HS-27A (cell line): Measurements from ENCODE around the gene ACOD1.
"Not testable (repeated sequence)": the region's sequence is repeated elsewhere in the genome, so short reads cannot be mapped to it uniquely, and the experiment has no call there.

ENCODE experiments used
- DNase-seq: peaks from one replicate; pipeline ENCODE4 v3.0.0-alpha.2; 2012; ENCODE audit warnings: low read depth, missing footprints

Gene ACOD1

GRCh38 chr13:76948149-76948548 lies at the start of gene ACOD1:
ACOD1 (plus strand) TSS chr13:76948511; CDS start chr13:76948559, 48 bp downstream.
- DNase-seq = no peak

DNA sequence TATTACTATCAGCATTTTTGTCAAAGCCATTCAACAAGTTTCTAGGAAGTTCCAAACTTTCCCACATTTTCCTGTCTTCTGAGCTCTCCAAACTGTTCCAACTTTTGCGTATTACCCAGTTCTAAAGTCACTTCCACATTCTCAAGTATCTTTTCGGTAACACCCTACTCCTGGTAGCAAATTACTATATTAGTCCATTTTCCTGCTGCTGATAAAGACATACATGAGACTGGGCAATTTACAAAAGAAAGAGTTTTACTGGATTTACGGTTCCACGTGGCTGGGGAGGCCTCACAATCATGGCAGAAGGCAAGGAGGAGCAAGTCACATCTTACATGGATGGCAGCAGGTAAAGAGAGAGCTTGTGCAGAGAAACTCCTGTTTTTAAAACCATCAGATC lies 49.2 kb upstream of the ACOD1 start:
- DNase-seq = not testable (repeated sequence)

DNA sequence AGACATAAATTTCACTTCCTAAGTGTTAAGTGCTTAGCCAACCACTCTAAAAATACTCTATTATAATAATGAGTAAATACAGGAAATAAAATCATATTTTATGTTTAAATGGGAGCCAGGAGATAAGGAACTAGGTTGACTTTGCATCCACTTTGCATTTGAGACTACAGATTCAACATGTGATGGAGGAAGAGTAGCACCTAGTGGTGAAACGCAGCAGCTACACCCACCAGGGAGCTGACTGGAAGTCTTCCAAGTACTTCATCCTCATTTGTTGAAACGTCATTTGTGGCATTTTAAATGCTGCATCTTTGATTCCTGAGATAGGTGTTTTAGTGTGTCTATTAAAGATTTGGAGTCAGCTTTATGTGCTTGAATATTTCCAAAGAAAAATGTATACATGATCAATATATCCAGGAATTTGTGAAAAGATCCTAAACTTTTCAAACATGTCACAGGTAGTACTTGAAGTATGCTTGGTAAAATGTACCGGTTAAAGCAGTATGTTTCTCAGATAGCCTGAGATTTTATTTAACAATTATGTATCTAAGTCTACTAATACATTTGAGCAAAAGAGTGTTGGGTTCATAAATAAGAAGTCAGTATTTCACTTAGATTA lies 44.7 kb upstream of the ACOD1 start:
- no peak for DNase-seq

DNA sequence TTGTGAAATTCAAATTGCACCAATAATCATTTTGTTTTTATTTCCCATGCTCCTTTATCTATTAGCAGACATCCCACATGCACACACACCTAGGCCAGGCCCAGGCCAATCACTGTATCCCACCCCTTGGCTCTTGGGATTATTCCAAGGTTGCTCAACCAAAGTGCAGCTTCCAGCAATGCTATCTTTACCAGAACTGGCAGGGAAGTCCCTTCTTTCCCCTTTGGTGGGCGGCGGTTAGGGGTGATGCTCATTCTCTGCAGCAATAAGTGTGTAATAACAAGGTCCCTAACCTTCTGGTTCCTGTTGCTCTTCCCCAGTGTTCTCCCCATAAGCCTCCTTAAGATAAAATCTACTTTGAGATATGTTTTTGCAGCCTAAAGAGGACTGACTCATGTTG lies 43.8 kb upstream of the ACOD1 start:
- no peak for DNase-seq

DNA sequence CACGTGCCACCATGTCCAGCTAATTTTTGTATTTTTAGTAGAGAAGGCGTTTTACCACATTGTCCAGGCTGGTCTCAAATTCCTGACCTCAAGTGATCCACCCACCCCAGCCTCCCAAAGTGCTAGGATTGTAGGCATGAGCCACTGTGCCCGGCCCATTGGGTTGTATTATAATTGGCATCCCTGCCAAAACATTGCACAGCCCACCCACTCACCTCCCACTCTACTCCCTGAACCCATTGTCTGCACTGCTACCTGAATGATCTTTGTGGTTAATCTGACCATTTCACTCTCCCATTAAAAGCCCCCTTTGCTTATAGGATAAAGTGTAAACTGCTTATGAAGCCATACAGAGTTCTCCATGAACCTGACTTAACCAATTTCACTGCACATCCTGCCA lies 35.8 kb upstream of the ACOD1 start:
- DNase-seq = no peak

- DNase-seq = no peak
Observed at GRCh38 chr13:76913898-76914297, 34.4 kb upstream of the ACOD1 start.

DNA sequence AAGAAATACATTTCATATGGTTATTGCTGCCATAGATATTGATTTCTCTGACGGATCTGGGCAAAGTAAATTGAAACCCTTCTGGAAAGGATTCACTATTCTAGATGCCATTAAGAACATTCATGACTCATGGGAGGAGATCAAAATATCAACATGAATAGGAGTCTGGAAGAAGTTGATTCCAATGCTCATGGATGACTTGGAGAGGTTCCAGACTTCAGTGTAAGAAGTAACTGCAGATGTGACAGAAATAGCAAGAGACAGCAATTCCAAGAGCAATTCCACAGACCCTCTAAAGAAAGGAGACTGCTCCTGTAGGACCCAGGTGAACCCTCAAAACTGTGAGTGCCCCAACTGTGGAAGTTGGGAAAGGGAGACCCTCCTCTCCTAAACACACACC lies 31.2 kb upstream of the ACOD1 start:
- no peak for DNase-seq

DNA sequence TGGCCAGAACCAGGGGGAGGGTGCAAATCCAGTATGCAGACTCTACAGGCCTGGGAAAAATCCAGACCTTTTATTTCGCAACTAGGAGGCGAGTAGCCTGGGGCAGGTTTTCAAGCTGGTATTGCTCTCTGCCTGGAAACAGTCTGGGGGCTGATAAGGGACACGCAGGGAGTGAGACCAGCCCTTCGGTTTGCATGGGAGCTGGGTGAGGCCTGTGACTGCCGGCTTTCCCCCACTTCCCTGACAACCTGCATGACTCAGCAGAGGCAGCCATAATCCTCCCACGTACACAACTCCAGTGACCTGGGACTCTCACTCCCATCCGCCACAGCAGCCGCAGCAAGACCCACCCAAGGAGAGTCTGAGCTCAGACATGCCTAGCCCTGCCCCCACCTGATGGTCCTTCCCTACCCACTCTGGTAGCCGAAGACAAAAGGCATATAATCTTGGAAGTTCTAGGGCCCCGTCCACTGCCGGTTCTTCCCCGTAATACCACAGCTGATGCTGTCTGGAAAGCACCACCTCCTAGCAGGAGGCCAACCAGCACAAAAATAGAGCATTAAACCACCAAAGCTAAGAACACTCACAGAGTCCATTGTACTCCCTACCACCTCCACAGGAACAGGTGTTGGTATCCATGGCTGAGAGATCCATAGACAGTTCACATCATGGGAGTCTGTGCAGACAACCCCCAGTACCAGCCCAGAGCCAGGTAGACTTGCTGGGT lies 30.4 kb upstream of the ACOD1 start:
- not testable (repeated sequence) for DNase-seq

- no peak for DNase-seq
Observed at GRCh38 chr13:76921516-76921915, 26.8 kb upstream of the ACOD1 start.

DNA sequence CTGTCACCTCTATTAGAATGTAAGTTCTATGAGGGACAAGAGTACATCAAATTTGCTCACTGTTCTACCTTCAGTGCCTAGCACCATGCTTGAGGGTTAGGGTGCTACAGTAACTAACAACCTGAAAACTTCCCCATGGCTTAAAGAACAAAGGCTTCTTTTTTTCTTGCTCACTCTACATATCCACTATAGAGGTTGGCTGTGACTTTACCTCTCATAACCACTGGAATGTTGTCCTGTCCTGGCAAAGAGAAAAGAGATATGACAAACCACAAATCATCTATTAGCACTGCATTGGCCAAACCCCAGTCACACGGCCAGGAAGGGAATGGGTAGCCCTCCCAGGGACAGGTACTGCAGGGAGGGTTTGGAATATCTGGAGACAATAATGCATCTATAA lies 23.2 kb upstream of the ACOD1 start:
- DNase-seq = no peak

DNA sequence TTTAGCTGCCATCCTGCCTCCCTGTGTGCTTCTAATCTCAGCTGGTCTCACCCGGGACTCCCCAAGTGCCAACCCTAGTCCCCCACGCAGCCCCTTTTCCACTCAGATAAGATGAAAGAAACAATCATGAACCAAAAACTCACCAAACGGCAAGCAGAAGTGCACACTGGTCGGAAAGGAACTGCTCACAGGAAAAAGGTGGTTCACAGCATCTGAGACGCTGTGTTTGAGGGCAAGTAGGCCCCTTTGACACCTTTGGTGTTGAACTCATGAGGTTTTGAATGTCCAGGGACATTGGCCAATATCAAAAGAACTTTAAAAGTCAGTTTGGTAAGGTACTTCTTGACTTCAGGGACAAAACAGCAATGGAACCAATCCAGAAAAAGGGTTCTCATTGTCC lies 20.4 kb upstream of the ACOD1 start:
- no peak for DNase-seq

GRCh38 chr13:76928456-76928855 lies 19.9 kb upstream of the ACOD1 start:
- DNase-seq = no peak

DNA sequence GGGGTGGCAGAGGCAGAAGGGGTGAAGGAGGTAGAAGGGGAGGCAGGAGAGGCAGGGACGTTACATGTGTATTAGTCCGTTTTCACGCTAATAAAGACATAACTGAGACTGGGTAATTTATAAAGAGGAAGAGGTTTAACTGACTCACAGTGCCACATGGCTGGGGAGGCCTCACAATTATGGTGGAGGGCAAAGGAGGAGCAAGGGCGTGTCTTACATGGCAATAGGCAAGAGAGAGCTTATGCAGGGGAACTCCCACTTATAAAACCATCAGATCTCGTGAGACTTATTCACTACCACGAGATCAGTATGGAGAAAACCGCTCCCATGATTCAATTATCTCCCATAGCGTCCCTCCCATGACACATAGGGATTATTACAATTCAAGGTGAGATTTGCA lies 19.0 kb upstream of the ACOD1 start:
- no peak for DNase-seq

DNA sequence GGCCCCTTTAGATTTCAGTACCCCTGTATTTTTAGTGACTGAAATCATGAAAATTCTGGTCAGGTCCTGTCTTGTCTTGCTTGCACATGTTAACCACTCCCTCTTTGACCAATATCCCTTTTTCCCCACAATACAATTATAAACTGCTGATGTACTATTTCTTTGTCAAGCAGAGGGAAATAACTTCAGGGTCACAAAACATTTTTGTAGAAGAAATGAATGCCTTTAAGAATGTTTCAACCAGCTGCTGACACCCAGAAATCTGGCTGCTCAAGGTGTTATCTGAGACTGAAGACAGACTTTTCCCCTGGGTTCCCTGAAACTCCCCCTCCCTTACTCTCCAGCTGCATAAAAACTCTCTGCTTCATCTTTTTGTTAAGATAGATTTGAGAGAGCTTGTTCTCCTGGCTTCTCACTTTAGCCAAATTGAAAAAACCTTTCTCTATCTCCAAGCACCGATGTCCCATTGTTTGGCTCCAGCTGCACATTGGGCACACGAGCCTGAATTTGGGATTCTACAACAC lies 18.4 kb upstream of the ACOD1 start:
- DNase-seq = no peak

- DNase-seq = no peak
Observed at GRCh38 chr13:76932076-76932475, 16.2 kb upstream of the ACOD1 start.

- no peak for DNase-seq
Observed at GRCh38 chr13:76934671-76935070, 13.6 kb upstream of the ACOD1 start.

- no peak for DNase-seq
Observed at GRCh38 chr13:76936763-76937162, 11.5 kb upstream of the ACOD1 start.

DNA sequence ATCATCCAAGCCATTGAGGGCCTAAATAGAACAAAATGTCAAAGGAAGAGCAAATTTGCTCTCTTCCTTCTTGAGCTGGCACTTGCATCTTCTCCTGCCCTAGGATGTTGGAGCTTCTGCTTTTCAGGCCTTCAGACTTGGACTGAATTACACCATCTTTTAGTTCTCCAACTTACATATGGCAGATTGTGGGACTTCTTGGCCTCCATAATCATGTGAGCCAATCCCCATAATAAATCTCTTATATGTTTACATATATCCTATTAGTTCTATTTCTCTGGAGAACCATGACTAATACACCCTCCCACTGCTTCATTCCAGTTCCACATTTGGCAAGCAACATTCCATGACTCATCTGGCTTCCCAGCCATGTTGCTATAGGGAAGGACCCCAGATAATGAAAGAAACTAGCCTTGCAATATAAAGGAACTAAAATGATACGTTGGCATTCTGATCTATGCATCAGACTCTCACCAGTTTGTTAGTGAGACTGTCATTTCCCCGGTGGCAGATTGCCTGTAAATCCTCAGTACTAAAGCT lies 11.0 kb upstream of the ACOD1 start:
- DNase-seq = peak; percentile 62

- DNase-seq = no peak
Observed at GRCh38 chr13:76939215-76939614, 9.1 kb upstream of the ACOD1 start.

DNA sequence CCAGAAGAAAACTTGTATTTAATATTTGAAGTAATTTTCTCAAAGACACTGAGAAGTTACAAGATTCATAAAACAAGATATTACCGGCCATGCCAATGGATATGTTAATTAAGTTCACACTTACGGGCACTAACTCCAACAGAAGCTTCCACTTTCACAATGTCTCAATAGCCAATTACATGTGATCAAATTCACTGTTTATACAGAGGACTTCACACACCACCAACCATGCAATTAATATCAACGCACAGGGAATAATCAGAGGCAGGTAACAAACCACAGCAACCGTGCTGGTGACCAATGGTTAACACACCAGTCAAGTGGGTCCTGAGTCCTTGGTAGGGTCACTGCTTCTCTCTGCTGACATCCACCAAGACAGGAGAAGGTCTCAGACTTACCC lies 5.9 kb upstream of the ACOD1 start:
- DNase-seq = no peak

GRCh38 chr13:76943646-76944045 lies 4.7 kb upstream of the ACOD1 start:
- no peak for DNase-seq

GRCh38 chr13:76944456-76944855 lies 3.9 kb upstream of the ACOD1 start:
- no peak for DNase-seq

DNA sequence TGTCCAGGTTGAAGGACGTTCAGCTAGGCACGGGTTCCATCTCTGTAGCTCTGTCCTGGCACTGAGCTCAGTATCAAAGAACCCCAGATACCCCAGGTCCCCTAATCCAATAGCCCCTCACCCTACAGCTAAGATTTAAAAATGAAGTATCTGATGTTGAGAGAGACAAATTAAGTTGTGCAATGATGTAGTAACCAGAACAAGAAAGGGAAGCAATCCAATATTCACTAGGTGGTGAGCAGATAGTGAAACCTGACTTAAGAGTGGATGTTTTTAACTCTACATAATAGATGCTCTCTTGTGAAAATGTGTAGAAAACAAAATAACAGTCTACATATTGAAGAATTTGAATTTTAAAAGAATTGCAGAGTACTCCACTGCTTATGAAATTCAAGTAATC lies 1.8 kb downstream of the ACOD1 start:
- DNase-seq = no peak

- DNase-seq = no peak
Observed at GRCh38 chr13:76953968-76954367, 5.7 kb downstream of the ACOD1 start.
